ENCODE results near the gene RDM1. TPM values are rescaled to one million over a fixed set of nuclear protein-coding genes. Genes with fewer than 3 reads are reported as not detected.

RDM1 gene
- polyA plus RNA-seq, 10 donors, result 0.20 to 1.5 (median 0.60) TPM

DNA sequence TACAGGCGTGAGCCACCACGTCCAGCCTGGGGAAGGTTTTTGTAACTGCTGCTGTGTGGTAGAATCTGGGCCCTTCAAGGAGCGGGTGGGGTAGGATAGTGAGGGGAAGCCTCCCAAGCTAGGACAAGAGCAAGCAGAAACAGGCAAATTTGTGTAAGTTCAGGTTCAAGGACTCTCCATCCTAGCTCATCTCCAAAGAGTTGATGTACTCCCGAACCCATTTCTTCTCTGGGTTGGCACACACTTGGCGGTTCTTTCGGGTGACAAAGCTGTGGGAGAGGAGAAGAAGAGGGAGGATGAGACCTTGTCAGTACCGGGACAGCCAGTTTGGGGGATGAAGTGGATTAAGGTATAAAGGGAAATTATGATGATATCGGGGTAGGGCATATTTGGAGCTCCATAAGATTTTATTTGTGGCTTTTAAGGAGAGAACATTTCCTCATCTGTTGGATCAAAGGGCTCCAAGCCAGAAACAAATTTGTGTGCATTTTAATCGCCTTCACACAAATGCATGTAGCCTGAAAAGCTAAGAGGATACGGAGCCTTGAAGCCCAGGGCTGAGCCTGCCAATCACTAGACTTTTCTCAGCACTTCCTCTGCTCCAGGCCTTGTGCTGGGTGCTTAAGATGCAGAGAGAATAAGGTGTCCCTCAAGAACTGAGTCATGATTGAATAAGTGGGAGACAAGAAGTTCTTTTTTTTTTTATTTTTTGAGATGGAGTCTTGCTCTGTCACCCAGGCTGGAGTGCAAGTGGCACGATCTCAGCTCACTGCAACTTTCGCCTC lies 58.2 kb downstream of the RDM1 start:
- DNase-seq, result no peak

DNA sequence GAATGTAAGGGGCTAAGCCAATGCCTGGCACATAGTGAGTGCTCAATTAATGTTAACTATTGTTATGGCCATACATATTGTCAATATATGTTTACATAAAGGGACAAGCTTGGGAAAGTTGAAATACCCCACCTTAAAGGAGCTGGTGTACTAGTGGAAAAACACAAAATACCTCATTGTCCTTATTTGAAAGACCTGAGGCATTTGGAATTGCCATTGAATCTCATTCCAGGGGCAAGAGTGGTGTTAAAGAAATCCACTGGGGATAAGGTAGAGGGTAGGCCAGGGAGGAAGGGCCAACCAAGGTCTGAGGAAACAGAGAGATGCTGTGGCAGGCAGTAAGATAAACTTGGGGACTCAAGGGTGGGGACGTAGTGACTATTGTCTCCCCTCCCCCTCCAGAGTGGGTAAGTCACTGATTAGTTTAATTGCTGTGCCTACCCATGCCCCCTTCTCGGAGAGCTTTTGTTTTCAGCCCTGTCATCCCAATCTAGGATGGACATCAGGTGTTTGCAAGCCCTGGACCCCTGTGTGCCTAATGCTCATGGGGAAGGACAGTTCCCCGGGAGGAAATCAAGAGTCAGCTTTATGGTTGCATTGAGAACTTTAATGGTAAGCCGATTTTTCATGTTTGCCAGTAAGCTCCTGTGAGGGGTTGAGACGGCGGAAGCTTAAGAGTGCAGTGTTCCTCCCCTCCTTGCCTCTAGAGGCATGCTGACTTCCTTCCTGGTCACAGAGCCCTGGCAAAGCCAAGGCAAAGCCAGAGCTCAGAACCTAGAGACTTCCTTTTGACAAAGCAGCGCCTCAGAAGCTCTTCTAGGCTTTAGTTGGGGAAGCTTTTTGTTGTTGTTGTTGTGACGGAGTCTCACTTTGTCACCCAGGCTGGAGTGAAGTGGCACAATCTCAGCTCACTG lies 59.4 kb downstream of the RDM1 start:
- no peak for DNase-seq

DNA sequence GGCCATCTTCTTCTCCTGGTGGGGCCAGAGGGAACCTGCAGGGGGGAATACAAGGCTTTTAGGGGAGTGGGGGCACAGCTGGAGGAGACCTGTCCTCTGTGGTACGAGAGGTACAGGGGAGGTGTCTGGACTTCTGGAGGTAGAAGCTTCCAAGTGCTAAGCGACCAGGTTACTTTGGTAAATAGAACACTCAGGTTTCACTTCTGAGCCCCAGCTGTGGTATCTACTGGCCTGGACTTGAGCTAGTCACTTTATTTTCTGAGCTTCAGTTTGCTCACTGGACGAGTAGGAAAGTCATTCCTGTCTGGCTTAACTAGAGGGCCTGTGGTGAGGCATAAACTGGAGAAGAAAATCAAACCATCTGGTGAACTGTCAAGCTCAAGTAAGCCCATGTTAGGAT lies 61.8 kb downstream of the RDM1 start, which contains the start of gene HEATR9:
Gene HEATR9, minus strand, starts transcription at position 155 of the 400 bp plus-strand sequence. Its CDS starts 149 bp downstream, at position 6.
- no peak for DNase-seq

Other genes with a start within 250 kb of the RDM1 start
- 1 to 10 TPM; 1.1 to 4.1 (median 2.1) TPM for gene RASL10B, start 199.1 kb downstream of the RDM1 start, polyA plus RNA-seq (ENCODE audit: insufficient read length in 10 of 10)
- gene GAS2L2, start 177.5 kb downstream of the RDM1 start, polyA plus RNA-seq (ENCODE audit: insufficient read length in 10 of 10), result not detected
- not detected for gene C17orf50, start 169.9 kb downstream of the RDM1 start, polyA plus RNA-seq (ENCODE audit: insufficient read length in 10 of 10)
- 1 to 10 TPM; 1.6 to 5.0 (median 3.2) TPM for gene MMP28, start 135.1 kb downstream of the RDM1 start, polyA plus RNA-seq (ENCODE audit: insufficient read length in 10 of 10)
- 100 to 1,000 TPM in 9 of 10 donors, 10 to 100 TPM in 1; 94.1 to 155 (median 124) TPM for gene TAF15, start 121.3 kb downstream of the RDM1 start, polyA plus RNA-seq (ENCODE audit: insufficient read length in 10 of 10)
- gene HEATR9, start 61.9 kb downstream of the RDM1 start, polyA plus RNA-seq (ENCODE audit: insufficient read length in 10 of 10), result not detected
- gene CCL5, start 50.4 kb downstream of the RDM1 start, polyA plus RNA-seq (ENCODE audit: insufficient read length in 10 of 10), result 1 to 10 TPM in 6 of 10 donors, under 1 TPM in 4; 0.41 to 7.3 (median 1.2) TPM
- not detected for gene LYZL6, start 12.9 kb upstream of the RDM1 start, polyA plus RNA-seq (ENCODE audit: insufficient read length in 10 of 10)
- under 1 TPM in 9 of 10 donors, not detected in 1; 0.11 to 0.56 (median 0.17) TPM for gene CCL16, start 50.7 kb upstream of the RDM1 start, polyA plus RNA-seq (ENCODE audit: insufficient read length in 10 of 10)
- gene CCL14, start 56.0 kb upstream of the RDM1 start, polyA plus RNA-seq (ENCODE audit: insufficient read length in 10 of 10), result 10 to 100 TPM; 17.4 to 41.0 (median 32.6) TPM
- under 1 TPM in 1 of 10 donors, not detected in 9; 0.19 TPM for gene CCL15, start 70.8 kb upstream of the RDM1 start, polyA plus RNA-seq (ENCODE audit: insufficient read length in 10 of 10)
- under 1 TPM in 1 of 10 donors, not detected in 9; 0.32 TPM for gene CCL23, start 87.2 kb upstream of the RDM1 start, polyA plus RNA-seq (ENCODE audit: insufficient read length in 10 of 10)
- gene CCL18, start 133.5 kb upstream of the RDM1 start, polyA plus RNA-seq (ENCODE audit: insufficient read length in 10 of 10), result under 1 TPM in 2 of 10 donors, not detected in 8; 0.18 to 0.23 TPM
- 10 to 100 TPM in 3 of 10 donors, 1 to 10 TPM in 6, under 1 TPM in 1; 0.79 to 16.5 (median 6.4) TPM for gene CCL3, start 159.4 kb upstream of the RDM1 start, polyA plus RNA-seq (ENCODE audit: insufficient read length in 10 of 10)
- 10 to 100 TPM in 1 of 10 donors, 1 to 10 TPM in 8, under 1 TPM in 1; 0.48 to 16.8 (median 3.3) TPM for gene CCL4, start 173.1 kb upstream of the RDM1 start, polyA plus RNA-seq (ENCODE audit: insufficient read length in 10 of 10)
- 10 to 100 TPM in 3 of 10 donors, 1 to 10 TPM in 7; 2.9 to 16.2 (median 7.5) TPM for gene TBC1D3B, start 245.9 kb upstream of the RDM1 start, polyA plus RNA-seq (ENCODE audit: insufficient read length in 10 of 10)

Measured in muscle of back (tissue), 11 donors.